Cerebellar nuclear complex (tissue), 1 donor: ENCODE measurements around the gene COQ8A.

ENCODE experiments used
- DNase-seq, 2 experiments: peaks; one replicate each; lab custom pipeline; 2025; lab: John Stamatoyannopoulos, UW

Gene COQ8A

DNA sequence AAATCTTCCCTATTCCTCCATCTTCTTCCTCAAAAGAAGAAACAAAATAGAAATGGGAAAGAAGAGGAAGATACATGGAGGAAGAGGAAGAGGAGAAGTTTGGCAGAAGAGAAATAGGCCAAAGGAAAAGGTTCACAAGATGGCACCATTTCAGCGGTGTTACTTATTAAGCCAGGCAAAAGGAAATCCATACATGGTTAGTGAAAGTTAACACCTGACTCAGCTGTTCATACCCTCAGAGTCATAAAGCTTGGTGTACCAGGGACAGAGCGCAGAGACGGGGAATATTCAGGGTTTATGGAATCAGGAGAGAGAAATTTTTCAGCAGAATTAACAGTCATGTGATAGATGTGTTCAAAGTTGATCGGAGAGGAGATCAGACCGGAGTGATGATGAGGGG lies 70.6 kb downstream of the COQ8A start:
- no peak for DNase-seq

DNA sequence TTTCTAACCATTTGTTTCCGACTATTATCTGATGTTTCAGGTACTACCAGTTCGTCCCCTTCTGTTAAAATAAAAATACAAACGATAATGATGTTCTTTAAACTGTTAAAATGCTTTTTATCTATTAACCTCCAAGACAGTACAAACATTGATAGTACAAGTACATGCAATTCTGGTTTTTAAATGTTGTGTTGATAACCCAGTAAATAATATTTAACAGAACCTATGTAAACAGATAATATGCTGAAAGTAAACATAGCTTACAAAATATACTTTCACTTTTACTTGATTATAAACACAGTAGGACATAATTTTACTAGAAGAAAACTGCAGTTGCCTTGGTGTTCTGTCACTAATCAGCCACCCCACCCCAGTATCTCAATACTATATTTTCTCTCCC lies 76.9 kb downstream of the COQ8A start:
- no peak for DNase-seq

DNA sequence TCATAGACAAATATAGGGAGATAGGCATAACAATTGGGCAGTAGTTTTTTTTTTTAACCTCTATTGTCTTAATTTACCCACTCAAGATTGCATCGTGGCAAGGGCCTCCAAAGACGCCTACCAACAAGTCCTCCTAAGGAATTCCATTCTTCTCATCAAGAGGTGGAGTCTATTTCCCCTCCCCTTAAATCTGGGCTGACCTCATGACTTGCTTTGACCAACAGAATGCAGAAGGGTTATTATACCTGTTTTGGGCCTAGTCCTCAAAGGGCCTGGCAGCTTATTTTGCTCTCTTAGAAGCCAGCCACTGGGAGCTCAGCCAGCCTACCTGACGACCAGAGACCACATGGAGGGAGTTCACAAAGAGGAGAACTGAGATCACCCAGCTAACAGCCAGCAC lies 92.3 kb downstream of the COQ8A start:
- DNase-seq = no peak

DNA sequence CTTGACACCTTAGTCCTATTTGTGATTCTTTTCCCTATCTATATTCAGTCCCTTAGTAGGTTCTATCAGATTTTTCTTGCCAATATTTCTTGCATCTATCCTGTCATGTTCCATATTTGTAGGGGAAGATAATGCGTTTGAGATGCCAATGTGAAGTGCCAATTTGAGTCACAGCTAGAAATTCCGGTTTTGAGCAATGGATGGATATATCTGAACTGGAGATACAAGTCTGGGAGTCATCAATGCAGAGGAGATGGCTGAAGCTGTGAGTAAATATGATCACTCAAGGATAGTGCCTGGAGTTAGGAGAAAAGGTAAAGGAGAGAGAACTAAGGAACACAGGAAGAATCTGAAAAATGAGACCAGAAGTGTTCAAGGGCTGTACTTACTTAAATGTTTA lies 93.8 kb downstream of the COQ8A start:
- DNase-seq = no peak

DNA sequence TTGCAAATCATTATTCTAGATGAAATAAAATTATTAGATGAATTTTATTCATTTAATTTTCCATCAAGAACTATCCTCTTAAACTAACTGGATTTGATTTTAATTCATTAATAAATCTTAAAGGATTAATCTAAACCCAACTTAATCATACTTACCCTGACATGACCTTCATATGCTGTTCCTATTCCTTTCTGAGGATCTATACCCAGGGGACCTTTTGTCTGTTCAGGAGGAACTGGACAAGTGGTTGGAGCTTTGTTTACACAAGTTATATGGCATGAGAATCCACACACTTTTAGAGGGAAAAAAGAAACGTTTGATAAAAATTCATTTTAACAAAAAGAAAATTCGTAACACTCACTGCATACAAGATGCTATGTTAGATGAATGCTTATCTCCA lies 95.2 kb downstream of the COQ8A start:
- DNase-seq = no peak

DNA sequence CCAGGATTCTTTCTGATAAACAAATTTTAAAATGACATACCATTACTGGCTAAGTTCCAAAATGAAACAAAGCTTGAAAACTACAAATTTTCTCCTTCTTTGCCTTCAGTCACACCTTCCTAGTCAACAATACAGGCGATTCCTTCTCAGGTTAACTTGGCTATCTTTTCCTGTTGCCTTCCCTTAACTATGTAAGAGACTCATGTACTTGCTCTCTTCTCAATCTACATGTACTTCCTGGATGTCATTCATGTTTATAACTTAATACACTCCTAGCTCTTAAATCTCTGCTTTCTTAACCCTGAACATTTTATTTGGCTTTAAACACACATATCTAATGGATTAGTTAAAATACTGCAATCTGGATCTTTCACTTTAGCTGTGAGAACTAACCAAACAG lies 97.0 kb downstream of the COQ8A start:
- no peak for DNase-seq
